Kidney tubule cell (primary cell): ENCODE measurements around the gene FOXD4L3.
"Not testable (repeated sequence)": the region's sequence is repeated elsewhere in the genome, so short reads cannot be mapped to it uniquely, and the experiment has no call there.

Source experiments
- DNase-seq: peaks from one replicate; pipeline ENCODE4 v3.0.0-alpha.2; 2018; ENCODE audit warnings: low spot score

The FOXD4L3 gene

DNA sequence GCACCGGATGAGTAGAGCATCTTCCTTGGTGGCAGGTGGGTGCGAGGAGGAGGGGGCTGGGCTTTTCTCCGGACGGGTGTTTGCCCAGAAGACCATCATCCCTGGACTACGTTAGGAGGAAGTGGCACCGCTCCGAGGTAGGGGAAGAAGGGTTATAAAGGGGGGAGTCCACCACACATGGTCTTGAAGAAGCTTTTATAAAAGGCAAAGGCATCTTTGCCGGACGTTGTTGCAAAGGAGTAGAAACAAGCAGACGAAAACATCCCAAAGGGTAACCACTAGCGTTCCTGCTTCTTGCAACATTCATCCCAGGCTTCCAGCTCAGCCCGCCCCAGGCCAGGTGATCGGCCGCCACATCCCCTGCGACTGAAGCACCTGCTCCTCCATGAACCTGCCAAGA is at the start of gene FOXD4L3:
Gene FOXD4L3, plus strand, starts transcription at position 301 of the 400 bp plus-strand sequence. Its CDS starts 85 bp downstream, at position 386.
- DNase-seq: not testable (repeated sequence)

DNA sequence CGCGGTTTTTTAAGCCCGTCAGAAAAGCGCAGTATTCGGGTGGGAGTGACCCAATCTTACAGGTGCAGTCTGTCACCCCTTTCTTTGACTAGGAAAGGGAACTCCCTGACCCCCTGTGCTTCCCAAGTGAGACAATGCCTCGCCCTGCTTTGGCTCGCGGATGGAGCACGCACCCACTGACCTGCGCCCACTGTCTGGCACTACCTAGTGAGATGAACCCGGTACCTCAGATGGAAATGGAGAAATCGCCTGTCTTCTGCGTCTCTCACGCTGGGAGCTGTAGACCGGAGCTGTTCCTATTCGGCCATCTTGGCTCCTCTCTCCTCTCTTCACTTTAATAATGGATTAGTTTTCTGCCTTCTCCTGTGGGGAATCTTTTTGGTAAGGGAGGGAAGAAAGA is 21.6 kb upstream of the FOXD4L3 start:
- DNase-seq: not testable (repeated sequence)

DNA sequence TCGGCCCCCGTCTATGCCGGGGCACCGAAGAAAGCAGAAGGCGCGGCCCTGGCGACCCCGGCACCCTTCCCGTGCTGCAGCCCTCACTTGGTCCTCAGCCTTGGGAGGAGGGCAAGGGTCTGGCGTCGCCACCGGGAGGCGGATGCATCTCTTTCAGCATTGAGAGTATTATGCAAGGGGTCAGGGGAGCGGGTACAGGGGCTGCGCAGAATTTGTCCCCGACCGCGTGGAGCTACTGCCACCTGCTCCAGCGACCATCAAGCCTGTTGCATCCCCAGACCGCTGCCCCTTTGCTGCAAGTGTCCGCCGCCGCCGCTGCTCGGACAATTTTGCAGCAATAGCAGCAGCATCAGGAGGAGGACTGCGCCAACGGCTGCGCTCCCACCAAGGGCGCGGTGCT is 1.1 kb downstream of the FOXD4L3 start:
- not testable (repeated sequence) for DNase-seq

DNA sequence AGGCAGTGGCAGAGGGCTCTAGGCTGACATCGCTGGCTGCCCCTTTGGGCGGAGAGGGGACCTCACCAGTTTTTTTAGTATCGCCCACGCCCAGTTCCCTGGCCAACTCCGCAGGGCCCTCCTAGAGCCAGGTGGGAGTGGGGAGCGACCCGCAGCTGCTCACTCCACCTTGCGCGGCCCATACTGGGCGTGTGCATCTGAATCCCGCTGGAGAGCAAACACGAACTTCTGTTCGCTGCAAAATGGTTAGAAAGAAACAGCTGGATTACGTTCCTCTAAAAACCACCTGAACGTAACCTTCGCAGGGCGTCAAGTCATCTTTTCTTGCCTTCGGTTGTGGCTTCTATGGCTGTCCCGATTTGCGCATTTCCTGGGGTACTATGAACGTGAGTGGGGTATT is 1.5 kb downstream of the FOXD4L3 start:
- DNase-seq: not testable (repeated sequence)

DNA sequence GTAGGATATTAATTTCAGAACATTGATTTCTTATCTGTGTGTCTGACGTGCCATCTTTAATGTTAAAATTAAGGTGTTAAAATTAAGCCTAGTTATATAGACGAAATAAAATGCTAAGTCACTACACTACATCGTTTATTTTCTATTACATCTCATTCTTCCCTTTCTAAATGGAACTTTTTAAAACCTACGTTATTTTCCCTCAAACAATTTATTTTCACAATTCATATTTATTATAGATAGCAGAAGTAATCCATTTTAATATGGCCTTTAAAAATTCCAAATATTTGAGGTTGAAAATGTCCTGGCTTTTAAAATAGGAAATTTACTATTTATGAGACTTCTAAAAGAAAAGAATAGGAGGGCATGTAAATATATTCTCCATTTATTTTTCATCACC is 2.1 kb downstream of the FOXD4L3 start:
- not testable (repeated sequence) for DNase-seq

DNA sequence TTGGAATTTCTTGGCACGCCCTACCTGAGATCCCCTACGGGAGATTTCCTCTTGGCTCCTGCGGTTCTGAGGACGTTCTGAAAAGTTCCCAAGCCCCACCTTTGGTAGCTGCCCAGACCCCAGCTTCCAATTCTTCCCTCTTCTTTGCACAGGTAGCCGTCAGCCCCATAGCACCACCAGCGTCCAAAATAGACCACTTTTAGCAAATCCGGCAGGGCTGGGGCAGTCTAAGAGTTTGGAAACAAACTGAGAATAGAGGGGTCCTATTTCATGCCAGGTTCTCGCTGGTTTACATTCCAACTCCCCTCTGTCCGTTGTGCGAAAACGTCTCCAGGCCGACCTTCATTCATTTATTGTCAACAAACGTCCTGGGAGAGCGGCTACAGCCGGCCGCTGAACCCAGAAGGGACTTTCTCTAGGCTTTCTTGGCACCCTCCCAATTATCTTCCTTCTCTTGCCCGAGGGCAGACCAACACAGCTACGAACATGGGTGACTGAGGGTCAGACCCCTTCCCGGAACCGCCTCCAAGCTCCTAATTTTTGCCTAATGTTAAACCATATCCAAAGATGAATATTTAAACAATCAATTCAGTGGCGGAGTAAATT is 3.1 kb downstream of the FOXD4L3 start:
- not testable (repeated sequence) for DNase-seq

DNA sequence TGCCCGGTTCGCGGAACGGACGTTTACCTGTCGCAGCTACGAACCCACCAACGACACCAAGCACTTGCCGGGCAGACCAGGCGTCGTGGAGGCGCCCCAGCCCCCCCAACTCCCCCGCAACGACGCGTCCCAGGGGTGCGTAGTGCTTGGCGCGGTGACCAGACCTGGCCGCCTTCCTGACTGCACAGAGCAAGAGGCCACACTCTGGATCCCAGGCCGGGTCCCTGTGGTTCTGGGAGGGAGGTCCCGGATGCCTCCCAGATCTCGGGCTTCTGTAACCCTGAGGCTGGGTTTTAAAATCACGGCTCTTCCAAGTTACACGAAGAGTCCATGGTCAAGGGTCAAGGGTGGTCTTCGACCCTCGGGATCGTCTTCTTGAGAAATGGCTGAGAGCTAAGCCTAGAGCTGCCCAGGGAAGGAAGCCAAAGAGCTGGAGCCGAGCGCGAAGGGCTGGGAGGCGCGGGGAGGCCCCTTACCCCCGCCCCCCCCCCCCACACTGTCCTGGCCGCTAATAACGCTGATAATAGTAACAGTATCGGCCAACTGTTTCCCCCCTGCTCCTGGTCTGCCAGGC is 3.8 kb downstream of the FOXD4L3 start:
- not testable (repeated sequence) for DNase-seq

DNA sequence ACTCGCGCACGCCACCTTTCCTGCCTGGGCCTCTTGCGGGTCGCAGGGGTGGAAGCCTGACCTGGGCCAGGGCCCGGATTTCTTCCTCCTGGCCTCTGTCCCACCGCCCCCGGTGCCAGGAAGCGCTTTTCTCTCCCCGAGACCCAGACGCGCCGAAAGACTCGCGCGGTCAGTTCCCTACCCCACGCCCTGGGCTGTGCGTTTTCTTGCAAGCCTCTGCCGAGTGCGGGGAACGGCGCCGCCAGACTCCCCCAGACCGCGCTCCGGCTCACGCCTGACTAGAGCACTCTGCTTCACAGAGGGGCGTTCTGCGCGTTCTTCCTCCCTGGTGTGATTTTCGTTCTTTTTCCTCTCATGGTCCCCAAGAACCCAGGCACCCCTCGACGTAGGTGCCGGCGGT is 4.5 kb downstream of the FOXD4L3 start:
- DNase-seq: not testable (repeated sequence)

DNA sequence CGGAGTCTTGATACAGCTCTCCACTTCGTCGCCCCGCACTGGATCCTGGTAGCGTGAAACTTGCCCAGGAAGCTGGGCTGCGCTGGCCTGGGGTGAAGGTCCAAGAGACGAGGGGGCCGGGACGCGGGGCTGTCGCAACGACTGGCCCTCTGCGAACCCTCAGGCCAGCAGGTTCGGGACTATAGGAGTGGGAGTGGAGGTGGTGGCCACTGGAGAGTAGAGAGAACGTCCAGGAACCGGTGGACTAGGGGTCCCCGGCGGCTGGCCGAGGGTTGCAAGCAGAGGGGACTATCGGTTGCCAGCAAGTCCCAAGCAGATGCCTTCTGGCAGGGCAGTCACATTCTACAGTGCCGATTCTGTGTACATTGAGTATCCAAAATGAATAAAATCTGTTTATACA is 5.0 kb downstream of the FOXD4L3 start:
- DNase-seq: not testable (repeated sequence)

DNA sequence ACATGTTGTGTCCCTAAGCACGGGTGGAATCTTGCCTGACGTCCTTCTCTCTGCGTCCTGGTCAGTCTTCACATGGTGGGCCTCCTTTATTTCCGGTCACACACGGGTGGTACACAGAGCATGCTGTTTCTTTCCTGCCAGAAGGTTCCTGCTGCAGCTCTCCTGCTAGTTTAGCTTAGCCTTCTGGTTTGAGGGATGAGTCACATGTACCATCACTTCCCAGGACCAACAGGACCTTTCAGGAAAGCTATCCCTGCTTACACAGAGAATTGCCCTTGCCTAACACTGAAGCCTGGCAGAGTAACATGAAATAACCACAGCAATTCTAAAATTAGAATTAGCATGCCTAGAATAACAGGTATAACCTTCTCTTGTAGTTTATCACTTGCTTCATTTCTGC is 8.5 kb downstream of the FOXD4L3 start:
- DNase-seq: not testable (repeated sequence)

DNA sequence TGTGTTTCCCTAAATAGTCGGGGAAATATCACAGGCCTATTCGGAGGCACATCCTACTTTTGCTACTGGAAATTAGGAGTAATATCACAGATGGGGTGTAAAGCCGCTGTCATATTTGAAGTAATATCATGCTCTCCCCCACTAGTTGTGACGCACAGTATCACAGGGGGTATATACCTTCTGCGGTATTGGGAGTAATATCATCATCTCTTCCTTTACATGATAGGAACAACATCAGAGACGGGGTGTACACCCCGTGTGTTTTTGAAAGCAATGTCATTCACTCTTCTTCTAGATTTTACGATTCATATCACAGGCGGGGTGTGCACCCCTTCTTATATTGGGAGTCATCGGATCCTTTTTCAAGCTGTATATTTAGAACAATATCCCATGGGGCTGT is 15.5 kb downstream of the FOXD4L3 start:
- not testable (repeated sequence) for DNase-seq

DNA sequence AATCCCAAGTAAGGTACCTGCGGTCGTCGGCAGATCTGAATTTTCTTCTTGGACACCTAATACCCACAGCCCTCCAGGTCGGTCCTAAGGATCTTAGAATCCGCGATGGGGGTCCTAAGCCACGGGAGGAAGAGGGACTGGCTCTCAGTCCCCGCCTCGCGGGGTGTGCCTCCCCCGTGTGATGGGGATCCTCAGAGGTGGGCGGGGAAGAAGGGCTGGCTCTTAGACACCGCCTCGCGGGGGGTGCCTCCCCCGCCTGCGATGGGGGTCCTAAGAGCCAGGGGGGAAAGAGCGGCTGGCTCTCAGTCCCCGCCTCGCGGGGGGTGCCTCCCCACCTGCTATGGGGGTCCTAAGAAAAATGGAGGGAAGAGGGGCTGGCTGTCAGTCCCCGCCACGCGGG is 21.1 kb downstream of the FOXD4L3 start:
- not testable (repeated sequence) for DNase-seq

DNA sequence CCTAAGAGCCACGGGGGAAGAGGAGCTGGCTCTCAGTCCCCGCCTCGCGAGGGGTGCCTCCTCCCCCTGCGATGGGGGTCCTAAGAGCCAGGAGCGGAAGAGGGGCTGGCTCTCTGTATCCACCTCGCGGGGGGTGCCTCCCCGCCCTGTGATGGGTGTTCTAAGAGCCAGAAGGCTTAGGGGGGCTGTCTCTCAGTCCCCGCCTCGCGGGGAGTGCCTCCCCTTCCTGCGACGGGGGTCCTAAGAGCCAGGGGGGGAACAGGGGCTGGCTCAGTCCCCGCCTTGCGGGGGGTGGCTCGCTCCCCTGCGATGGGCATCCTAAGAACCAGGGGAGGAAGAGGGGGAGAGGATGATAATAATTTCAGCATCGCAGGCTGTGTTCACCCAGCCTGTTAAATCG is 21.9 kb downstream of the FOXD4L3 start:
- not testable (repeated sequence) for DNase-seq

DNA sequence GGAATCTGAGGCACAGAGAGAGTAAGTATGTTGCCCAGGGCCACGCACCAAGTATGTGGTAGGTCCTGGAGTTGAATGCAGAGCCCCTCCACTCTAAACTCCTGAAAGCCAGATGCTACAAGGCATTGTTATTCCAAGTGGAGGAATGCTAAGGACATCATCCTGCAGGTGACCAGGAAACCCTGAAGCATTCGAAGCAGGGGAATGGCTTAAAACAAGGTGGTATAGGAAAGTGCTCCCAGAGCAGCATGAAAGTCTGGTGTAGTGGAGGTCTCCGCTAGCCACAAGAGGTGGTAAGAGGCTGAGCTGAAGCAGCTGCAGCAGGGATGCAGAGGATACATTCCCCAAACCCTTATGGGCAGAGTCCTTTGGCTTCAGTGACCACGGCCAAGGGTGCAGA is 26.4 kb downstream of the FOXD4L3 start:
- DNase-seq: not testable (repeated sequence)

DNA sequence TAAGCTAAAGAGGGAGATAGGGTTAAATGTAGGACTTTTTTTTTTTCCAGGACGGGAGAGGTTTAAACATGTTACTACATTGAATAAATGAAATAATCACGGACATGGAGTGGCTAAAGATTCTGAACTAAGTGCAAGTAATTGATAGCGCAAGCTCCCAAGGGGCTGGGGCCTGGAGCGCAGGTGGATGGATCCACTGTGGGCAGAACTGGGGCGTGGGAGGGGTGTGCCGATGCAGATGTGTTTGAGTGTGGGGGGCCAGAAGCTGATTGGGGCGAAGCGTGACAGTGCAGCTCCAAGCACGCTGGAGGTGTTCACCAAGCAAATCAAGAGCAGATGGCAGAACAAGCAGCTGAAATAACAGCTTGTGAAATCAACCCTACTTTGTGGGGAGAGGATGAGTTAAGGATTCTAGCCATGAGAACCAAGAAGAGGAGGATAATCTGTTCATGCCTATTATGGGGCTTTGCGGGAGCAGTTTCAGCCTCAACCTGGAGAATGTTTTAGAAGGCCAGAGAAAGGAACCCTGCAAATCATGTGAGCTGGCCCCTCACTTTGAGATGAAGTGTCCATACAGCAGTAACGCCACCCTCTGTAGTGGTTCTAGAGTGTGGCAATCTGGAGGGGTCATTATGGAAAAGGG is 28.0 kb downstream of the FOXD4L3 start:
- not testable (repeated sequence) for DNase-seq

DNA sequence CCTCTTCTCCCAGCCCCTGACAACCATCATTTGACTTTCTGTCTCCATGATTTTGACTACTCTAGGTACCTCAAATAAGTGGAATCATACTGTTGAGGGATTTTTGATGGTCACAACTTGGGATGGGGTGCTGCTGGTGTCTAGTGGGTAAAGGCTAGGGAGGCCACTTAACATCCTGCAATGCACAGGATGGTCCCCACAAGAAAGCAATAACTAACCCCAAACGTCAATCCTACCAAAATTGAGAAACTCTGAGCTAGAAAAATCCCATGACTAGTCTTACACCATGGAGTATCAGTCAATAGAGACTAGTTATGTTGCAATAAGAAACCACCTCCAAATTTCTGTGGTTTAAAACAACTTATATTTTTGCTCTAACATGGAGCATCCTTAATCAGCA is 29.5 kb downstream of the FOXD4L3 start:
- not testable (repeated sequence) for DNase-seq

DNA sequence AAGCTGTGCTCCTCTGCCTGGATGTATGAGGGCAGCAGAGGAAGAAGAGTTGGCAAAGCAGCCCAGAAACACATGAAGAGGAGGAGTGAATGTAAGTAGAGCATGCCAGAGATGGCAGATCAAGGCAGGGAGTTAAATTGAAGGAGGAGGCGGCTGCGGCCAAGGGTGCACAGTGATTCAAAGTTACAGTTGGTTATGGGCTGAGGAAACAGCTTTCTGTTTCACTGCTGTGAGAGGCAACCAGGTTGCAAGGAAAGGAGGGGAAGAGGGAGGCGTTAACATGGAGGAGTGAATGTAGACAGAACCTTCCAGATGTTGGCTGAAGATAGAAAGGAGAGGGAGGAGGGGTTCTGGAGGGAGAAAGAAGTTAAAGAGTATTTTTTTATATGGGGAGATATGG is 33.3 kb downstream of the FOXD4L3 start:
- DNase-seq: not testable (repeated sequence)

DNA sequence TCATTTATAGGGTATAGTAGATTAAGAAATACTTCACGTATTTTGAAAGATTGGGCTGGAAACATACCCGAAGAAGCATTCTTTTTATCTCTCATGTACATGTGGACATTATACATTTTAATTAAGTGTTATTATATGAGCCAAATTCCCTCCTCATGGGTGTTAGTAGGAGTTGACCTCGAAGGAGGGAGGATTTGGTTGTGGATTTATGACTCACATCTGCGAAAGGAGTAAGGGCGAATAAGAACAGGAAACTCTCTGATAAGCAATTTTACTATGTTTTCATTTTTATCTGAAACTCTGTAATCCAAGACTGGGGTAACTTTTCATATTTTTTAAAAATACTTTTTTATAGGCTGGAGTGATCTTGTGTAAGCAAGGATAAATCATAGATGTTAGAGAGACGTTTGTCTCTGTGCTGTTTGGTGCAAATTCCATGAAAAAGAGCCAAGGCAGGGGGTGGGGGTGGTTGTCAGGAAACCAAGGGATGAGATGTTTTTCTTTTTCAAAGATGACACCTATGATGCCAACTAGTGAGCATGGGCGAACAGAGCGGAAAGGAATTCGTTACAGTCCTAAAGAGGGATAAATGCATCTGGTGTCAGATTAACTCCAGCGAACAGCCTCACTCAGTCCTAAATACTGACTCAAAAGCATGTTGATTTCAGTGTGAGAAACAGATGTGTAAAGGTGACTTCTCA is 34.1 kb downstream of the FOXD4L3 start:
- not testable (repeated sequence) for DNase-seq

DNA sequence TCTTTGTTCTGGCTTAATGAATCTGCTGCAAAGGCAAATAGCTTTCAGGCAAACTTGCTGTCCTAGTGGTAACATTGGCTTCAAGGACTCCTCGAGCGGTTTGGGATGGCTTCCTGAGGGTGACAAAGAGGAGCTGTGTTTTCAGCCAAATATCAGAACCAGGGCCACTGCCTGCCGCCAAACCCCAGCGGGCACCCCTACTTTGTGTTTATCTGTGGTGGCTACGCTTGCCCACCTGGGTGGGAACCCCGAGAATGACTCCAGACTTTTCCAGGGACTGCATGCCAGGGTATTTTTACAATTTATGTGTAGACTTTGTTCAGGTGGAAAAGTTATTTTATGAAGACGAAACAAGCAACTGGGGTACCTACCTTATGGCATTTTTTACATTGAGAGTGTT is 35.3 kb downstream of the FOXD4L3 start:
- DNase-seq: not testable (repeated sequence)

DNA sequence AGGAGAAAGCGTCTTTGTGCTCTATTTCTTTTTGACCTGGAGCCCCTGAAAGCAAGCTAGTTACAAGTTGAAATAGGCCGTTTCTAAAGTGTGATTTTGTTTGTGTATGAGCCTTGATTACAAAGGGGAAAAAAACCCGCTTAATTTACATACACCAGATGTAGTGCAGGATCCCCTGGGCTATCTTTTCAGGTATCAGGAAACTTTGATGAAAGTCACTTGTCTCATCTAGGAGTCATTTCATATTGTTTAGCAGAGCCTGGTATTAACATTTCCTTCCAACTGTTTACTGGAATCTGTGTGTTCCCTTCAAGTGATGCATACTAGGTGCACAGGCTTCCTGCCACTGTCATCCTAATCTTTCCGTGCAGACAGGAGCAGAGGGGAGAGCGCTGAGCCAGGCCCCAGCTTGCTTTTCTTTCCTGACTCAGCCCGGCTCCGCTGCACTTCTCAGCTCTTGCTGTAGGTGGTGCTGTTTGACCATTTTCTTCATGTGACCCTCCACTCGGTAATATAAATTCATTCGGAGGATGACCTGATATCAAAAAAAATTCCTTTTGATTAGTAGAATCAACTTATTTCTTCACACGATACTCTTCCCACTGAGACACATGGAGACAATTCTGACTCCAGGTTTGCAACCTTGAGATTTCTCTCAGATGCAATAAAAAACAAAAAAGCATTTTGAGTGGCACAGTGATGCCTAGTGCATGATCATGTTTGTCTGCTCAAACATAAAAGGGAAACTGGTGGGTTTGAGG is 39.8 kb downstream of the FOXD4L3 start:
- not testable (repeated sequence) for DNase-seq

DNA sequence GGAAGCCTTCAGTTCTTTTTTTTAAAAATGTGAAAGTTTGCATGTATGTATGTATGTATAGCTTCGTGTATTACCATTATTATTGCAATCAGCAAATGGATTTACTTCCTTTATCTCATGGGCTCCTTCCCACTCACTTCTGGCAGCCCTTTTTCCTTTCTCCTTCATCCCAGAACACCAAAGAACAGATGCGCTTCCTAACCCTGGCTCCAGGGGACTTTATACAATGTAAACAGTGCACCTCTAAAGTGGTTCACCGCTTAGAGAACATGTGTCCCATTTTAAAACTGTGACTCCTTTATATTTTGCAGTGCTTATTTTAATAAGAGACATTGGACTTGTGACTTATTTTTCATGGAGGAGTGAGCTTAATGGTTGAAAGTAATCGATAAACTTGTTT is 40.6 kb downstream of the FOXD4L3 start:
- not testable (repeated sequence) for DNase-seq

DNA sequence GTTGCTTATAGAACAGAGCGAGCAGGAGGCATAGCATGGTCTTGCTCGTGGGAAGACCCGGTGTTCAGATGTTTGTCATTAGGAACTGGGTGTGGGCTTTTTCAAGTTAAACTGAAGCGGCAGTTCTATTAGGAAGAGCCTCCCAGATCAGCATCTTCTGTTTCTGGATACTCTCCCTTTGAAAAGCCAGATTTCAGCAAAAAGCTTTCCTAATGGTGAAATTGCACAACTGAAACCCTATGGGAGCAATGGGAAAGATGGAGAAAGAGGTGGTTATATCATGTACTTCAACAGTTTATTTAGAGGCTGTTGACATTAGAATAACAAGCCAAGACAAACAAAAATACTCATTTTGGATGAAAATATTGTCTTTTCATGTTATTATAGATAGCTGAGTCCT is 41.3 kb downstream of the FOXD4L3 start:
- not testable (repeated sequence) for DNase-seq
